LNCAP (cell line): ENCODE results near the gene TRAIP.

Source experiments
- TF ChIP-seq, protein P1 (sequence below): fragments of 450-650 bp; IDR thresholded peaks from 2 replicates; pipeline ENCODE4 v1.5.1; 2017; ENCODE audit warnings: mild to moderate bottlenecking

Gene TRAIP

DNA sequence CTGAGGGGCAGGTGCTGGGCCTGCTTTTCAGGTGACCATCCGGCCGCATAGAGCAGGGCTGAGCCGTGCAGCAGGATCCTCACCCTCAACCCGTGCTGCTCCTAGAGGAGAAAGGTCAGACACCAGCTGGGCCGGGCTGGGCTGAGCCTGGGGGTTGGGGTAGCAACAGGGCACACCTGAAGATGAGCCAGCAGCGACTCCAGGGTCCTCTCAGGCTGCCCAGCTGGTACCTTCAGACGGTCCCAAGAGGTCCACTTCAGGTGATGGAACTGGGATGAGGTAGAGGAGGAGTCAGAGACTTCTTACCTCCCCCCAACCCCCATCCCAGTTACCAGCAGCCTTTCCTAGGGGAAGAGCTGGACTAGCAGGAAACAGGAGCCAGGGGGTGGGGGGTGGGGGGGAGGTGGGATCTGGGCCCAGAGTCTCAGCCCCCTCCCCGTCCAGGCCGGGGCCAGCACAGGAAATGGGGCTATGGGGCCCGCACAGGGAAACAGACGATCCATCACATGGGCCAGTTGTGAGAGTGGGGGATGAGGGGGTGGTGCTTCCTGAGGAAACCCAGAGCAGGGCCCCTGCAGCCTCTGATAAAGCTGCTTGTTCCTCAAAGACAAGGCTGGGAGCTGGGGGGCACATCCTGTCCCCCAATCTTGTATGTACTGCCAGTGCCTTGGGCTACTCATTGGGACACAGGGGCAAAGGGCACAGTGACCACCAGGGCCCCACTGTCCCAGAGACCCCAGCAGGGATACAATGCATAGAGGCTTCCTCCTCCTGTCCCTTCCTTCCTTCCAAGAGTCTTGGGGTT lies 50.3 kb downstream of the TRAIP start:
- TF ChIP-seq, protein P1, sequence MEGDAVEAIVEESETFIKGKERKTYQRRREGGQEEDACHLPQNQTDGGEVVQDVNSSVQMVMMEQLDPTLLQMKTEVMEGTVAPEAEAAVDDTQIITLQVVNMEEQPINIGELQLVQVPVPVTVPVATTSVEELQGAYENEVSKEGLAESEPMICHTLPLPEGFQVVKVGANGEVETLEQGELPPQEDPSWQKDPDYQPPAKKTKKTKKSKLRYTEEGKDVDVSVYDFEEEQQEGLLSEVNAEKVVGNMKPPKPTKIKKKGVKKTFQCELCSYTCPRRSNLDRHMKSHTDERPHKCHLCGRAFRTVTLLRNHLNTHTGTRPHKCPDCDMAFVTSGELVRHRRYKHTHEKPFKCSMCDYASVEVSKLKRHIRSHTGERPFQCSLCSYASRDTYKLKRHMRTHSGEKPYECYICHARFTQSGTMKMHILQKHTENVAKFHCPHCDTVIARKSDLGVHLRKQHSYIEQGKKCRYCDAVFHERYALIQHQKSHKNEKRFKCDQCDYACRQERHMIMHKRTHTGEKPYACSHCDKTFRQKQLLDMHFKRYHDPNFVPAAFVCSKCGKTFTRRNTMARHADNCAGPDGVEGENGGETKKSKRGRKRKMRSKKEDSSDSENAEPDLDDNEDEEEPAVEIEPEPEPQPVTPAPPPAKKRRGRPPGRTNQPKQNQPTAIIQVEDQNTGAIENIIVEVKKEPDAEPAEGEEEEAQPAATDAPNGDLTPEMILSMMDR: no peak

DNA sequence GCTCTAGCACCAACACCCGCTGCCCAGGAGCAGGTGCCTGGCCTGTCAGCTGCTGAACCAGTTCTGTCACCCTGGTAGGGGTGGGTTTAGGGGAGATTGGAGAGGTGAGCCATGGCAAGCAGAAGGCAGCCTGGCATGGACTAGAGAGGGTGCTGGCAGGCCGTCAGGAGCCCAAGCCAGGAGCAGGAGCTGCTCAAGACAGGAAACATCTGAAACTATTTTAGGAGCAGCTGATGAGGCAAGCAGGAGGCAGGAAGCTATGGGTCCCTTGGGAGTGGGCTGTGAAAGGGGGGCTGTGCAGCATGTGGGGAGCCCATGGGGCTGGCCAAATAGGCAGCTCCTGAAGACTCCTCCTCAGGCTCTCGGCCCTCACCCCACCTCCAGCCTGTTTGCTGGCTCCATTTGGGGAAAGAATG lies 51.0 kb downstream of the TRAIP start:
- TF ChIP-seq, protein P1: no peak

DNA sequence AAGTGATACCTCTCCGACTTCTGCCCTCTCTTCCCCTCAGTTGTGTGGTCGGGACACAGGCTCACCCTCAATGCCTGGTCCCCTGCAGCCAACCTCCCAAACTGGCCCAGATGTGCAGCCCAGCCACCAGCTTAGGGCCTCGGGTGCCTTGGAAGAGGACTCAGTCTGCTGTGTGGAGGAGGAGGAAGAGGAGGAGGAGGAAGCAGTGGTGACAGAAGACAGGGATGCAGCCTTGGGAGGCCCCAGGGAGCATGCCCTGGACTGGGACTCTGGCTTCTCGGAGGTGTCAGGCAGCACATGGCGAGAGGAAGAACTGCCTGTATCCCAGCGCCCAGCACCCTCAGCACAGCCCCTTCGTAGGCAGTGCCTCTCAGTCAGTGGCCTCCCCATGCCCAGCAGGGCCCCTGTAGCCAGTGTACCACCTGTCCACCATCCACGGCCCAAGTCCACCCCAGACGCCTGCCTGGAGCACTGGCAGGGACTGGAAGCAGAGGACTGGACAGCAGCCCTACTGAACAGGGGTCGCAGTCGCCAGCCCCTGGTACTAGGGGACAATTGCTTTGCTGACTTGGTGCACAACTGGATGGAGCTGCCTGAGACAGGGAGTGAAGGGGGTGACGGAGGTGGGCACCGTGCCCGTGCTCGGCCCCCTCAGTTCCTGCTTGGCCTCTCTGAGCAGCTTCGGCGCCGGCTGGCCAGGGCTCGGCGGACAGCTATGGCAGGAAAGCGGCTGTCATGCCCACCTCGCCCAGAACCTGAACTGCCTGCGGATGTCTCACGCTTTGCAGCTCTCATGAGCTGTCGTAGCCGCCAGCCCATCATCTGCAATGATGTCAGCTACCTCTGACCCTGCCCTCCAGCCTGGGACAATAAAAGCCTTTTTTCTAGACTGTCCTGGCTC lies 52.0 kb downstream of the TRAIP start:
- TF ChIP-seq, protein P1: no peak

DNA sequence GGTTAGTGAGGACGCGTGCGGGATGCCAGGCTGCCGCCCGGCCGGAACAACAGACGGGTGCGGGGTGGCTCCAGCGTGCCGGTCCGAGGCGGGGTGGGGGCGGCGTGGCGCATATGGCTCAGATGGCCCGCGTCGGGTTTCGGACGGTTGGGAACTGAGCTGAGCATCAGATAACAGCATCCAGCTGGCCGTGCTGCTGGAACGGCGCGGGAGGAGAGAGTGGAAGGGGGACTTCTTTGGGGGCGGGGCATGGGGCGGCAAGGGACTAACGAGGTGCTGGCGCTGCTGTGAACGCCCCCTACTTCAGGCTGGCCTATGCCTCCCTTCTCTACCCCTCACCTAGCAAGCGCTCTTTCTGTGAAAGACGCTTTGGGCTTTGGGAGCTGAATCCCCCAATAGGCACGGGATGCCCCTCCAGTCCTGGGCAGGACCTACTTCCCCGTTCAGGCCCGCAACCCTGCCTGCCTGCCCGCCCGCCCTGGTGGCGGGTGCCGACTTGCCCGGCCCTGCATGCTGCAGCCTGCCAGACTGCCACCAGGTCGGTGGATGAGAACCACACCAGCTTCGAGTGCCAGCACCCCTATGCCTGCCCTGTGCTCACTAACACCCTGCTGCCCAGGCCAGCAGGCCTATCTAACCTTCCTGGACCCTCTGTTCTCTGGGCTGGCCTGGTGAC lies 52.8 kb downstream of the TRAIP start:
- TF ChIP-seq, protein P1: no peak

DNA sequence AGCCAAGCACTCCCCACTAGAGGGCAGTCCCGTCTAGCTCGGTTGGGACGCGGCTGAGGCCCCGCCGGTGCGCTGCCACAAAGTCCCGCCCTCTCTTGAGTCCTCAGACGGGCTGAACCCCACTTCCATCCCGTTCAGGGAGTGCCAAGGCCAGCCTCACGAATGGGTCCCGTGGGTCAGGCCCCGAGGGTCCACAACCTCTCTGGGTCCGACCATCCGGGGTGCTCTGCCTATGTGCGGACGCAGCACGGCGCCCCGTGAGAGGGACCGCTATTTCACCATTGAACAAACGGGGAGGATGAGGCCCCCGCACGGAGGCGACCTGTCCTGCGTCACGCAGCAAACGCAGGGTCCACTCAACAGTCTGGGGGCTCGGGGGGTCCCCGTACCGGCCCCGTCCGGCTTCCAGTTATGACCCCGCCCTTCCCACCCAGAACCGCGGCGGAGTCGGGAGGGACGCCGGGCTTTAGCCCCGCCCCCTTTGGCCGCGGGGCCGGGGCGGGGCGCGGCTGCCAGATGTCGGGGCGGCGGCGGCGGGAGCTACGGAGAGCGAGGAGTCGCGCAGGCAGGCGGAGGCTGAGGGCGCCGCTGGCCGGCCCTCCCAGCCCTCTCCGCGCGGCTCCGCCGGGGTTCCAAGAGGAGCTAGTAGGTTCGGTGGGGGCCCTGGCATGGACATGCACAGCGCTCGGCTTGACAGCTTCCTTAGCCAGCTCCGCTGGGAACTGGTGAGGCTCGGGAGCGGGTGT lies 53.5 kb downstream of the TRAIP start, which contains the start of gene INKA1:
Gene INKA1 (plus strand): TSS at position 543 of the 746 bp plus-strand sequence. CDS start 132 bp downstream, at position 675.
- TF ChIP-seq, protein P1: peak; percentile 86

DNA sequence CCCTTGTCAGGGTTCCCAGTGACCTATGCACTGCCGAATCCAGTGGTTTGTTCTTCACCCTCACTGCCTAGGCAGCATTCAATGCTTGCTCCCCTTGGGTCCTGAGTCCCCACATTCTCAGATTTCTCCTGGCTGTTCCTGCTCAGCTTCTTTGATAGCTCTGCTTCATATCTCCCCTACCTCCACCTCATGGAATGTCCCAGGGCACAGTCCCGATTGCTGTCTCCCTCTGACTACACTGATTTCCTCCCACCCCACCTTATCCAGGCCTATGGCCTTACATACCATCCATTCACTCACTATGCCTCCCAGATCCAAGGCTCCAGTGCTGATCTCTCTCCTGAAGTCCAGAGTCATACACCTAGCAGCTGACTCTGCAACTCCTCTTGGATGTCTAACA lies 55.2 kb downstream of the TRAIP start:
- TF ChIP-seq, protein P1: no peak
